HG03432 (cell line): ENCODE data around the gene SHLD2.
"Not testable (repeated sequence)": the region's sequence is repeated elsewhere in the genome, so short reads cannot be mapped to it uniquely, and the experiment has no call there.

Experiments
- ATAC-seq: cut with Tn5 transposase; IDR thresholded peaks from one replicate; pipeline ENCODE4 v1.9.1; 2021; ENCODE audit warnings: mild to moderate bottlenecking, moderate library complexity; ENCODE audit not compliant: unreplicated experiment

SHLD2 gene

GRCh38 chr10:87211848-87212247 lies 116.8 kb downstream of the SHLD2 start:
- ATAC-seq, result not testable (repeated sequence)

- ATAC-seq, result not testable (repeated sequence)
These were observed 118.3 kb downstream of the SHLD2 start for GRCh38 chr10:87213150-87213765.

- not testable (repeated sequence) for ATAC-seq
These were observed 118.8 kb downstream of the SHLD2 start for GRCh38 chr10:87213806-87214205.

- ATAC-seq, result not testable (repeated sequence)
These were observed 121.1 kb downstream of the SHLD2 start for GRCh38 chr10:87216120-87216519.

- ATAC-seq, result not testable (repeated sequence)
These were observed 124.4 kb downstream of the SHLD2 start for GRCh38 chr10:87219370-87219769.

- ATAC-seq, result not testable (repeated sequence)
These were observed 127.8 kb downstream of the SHLD2 start for GRCh38 chr10:87222789-87223188.

GRCh38 chr10:87225148-87225547 lies 130.1 kb downstream of the SHLD2 start, which contains the start of gene NUTM2A:
Gene NUTM2A (plus strand): TSS chr10:87225448. CDS start chr10:87225831, 383 bp downstream.
- not testable (repeated sequence) for ATAC-seq

- ATAC-seq, result not testable (repeated sequence)
These were observed 133.2 kb downstream of the SHLD2 start for GRCh38 chr10:87228247-87228646.

- ATAC-seq, result not testable (repeated sequence)
These were observed 134.2 kb downstream of the SHLD2 start for GRCh38 chr10:87229211-87229610.

- ATAC-seq, result not testable (repeated sequence)
These were observed 139.8 kb downstream of the SHLD2 start for GRCh38 chr10:87234854-87235253.

- not testable (repeated sequence) for ATAC-seq
These were observed 142.2 kb downstream of the SHLD2 start for GRCh38 chr10:87237244-87237643.

- not testable (repeated sequence) for ATAC-seq
These were observed 144.4 kb downstream of the SHLD2 start for GRCh38 chr10:87239346-87239808.
